ENCODE results near the gene HDAC3.
A peak's percentile ranks its signal among the peaks of the same experiment; 100 is the strongest.

Gene HDAC3

DNA sequence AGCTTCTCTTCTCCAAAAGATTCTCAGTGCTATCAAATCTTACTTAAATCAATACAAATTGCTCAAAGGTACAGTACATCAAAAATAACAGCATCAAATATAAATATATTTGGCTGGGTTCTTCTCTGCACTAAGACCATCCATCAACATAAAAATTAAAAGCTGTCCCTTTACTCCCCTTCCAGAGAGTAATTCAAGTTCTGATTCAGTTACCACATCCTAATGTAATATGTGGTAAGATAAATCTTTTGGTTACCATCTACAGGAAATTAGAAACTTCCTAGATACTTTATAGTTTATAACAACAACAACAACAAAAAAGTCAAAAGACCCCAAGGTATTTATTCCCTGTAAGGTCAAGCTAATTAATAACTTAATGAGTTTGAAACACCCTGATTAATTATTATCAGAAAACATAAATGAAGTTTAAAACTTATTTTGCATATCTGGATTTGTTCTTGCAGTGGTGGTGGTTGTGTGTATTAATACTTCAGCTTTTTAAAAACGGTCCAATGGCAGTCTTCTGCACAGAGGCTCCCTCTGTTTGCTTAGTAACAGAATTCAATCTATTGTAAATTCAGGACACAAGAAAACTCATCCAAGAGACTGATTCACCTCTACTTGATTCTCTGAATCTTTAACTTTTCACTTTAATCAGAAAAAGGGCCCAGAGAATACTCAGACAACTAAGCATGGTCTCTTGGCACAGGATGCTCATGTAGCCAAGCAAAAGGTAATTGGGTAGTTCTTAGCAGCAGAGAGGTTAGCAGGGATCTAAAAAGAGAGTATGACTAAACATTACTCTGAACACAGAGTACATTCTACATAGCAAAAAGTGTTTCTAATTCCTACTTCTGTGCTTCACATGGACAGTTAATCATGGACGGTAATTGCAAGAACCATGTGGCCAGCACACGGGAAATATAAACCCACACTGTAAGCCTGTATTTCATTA is 38.0 kb downstream of the HDAC3 start:
- no peak for DNase-seq

DNA sequence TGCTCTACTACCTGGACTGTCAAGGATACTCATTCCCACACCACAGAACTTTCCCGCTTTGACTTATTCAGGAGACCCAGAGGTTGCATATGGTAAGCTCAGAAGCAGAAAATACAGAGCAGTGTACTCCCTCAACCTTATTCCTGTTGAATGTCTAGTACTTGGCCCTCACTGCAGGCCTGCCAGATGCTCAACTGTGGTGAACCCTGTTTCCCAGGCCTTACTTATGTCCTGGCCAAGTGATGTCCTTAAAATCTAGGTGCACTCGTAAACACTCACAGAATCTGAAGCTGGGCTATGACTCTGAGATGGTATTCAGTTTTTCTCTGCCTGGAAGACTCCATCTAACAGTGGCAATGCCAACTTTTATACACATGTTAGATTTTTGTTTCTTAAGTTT is 38.8 kb downstream of the HDAC3 start:
- no peak for DNase-seq

DNA sequence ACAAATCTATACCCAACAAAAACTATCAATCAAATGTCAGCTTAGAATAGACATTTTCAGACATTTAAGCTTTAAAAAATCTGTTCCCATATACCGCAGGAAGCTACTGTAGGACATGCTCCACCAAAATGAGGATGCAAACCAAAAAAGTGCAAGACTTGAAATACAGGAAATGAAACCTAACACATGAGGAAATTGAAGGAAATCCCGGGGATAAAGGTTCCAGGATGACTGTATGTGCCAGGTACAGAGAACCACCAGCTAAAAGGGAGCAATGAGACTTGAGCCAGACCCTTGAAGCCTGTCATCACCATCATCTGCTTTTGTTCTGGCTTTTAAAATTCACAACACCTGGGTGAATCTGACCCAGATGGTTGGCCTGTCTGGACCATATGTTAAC is 39.3 kb downstream of the HDAC3 start:
- peak; percentile 76 for DNase-seq

DNA sequence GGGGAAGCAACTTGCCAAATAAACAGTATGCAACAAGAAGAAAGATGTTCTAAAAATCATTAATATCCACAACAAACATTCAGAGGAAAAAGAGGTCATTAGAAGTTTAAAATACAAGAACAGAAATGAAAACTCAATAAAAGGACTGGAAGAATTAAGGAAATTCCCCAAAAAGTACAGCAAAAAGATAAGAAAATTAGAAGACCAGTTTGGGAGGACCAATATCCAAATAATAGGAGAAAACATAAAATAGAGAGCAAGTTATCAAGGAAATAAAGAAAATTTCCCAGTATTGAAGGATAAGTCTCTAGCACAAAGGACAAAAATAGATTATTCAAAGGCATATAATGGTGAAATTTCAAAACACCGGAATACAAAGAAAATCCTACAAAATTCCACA is 39.8 kb downstream of the HDAC3 start:
- no peak for DNase-seq

DNA sequence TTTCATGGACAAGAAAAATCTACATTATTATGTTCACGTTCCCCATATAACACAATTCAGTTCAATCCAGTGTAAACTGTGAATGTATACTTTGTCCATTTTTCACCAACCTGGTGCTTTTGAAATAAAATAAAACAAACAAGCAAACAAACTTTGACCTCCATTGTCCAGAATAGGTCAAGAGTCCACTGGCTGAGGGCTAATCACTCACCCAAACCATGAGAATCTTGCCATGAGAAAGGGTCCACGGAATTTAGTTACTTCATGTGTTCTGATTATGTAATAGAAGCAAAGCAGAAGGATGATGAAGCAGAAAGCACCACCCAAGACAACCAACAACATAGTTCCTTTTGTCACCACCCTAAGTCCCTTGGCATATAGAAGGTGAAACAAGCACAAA is 46.5 kb downstream of the HDAC3 start:
- DNase-seq = no peak

DNA sequence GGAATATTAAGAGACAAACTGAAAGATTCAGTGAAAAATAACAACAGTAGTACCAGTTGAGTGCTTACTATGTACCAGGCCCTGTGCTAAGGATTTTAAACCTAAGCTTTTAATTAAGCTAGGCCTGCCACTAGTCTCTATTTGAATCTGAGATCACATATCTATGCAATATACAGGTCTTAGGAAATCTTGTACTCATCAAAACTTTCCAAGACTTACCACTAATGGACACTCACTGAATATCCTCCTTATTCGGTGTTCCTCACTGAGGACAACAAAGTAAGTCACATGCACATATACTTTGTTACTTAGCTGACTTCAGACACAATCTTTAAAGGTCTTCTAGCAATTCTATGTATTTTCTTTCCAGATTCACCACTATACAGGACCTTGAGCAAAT is 50.4 kb downstream of the HDAC3 start:
- no peak for DNase-seq

DNA sequence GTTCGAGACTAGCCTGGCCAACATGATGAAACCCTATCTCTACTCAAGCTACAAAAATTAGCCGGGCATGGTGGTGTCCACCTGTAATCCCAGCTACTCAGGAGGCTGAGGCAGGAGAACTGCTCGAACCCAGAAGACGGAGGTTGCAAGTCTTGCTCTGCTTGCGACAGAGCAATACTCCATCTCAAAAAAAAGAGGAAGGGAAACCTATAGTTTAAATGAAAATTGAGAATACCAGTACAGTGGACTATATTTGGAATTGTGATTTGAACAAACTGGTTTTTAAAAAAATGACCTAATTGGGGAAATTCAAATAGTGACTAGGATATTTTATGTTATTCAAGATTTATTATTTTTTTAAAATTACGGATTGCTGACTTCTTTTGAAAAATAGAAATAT is 51.1 kb downstream of the HDAC3 start:
- DNase-seq = no peak

DNA sequence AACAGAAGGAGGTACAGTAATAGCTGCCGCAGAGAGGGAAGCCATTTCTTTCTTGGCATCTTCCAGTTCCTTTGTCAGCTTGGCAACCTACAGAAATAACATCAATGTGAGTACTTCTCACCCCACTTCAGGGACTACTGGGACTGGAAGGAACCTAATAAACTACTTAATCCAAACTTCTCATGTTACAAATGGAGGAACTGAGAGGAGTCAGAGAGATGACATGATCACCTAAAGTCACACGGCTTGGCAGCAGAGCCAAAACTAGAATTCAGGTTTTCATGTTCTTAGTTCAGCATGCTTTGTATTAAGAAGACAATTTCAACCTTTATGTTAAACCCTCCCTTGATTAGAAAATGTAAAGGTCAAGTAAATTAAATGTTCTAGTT is 62.5 kb downstream of the HDAC3 start:
- peak; percentile 23 for DNase-seq

DNA sequence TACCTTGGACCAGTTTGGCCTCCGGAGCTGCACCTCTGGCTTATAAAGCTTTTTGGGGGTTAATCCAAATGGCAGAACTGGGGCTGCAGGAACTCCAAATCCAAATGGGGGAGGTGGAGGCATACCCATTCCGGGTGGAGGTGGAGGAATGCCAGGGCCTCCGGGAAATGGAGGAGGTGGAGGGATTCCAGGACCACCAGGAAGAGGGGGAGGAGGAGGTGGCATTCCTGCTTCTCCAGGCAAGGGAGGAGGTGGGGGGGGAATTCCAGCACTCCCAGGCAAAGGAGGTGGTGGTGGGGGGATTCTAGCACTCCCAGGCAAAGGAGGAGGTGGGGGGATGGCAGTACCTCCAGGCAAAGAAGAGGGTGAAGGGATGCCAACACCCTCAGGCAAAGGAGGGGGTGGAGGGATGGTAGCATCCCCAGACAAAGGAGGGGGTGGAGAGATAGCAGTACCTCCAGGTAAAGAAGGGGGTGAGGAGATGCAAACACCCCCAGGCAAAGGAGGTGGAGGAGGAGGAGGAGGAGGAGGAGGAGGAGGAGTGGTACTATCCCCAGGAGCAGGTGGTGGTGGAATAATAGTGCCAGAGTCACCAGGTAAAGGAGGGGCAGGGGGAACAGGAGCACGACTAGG is 63.0 kb downstream of the HDAC3 start:
- DNase-seq = no peak

All from NCI-H2171 treated with DMSO at 0.1 percent for 48 hours (cell line).